ENCODE data around the gene PI4K2A. TPM values are rescaled to one million over a fixed set of nuclear protein-coding genes. Genes with fewer than 3 reads are reported as not detected.

Gene PI4K2A
- total RNA-seq, 2 experiments from 2014 or later, result 8.5 to 8.9 TPM

DNA sequence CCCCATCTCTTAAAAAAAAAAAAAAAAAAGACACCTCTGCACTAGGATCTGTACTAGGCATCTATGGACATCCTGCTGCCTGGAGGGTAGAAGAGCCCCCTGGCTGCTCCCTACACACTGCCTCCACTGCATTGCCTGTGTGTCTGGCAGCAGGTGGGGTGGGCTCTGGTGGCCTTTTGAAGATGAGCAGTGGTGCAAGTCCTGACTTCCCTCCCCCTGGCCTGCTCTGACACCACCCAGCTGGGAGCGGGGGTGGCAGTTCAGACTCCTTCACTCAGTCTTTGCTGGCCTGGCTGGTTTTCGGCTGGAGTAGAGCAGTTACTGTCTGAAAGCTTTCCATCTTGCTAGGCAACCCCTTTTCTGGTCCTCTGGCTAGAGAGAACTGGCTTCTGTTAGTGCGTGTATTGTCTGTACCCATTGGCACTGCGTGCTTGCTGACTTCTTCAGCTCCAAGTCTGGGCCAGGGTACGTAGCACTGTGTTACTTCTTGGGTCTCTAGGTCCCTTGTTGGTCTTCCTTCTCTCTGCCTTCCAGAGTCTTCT, 33.3 kb upstream of the PI4K2A start:
- Mint-ChIP-seq H3K4me1 (no peaks in the 10 kb centered on the region), H3K9me3 (ENCODE audit: low read depth) (no peaks in the 10 kb centered on the region), H3K4me3 (no peak overlapping the region), H3K27ac (no peak overlapping the region), H3K36me3 (ENCODE audit: low read depth) (no peaks in the 10 kb centered on the region), H3K27me3 (no peaks in the 10 kb centered on the region)
- CTCF ChIA-PET, result no interaction called here
- intact Hi-C loops (cut with DNase I, micrococcal nuclease), result no loop called here
- DNase-seq (no peak), ATAC-seq (no peak)
- POLR2A ChIA-PET, result no interaction called here

GRCh38 chr10:97608991-97609561, 31.4 kb upstream of the PI4K2A start:
- no peaks in the 10 kb centered on the region for H3K9me3 Mint-ChIP-seq (ENCODE audit: low read depth)
- H3K4me3 Mint-ChIP-seq, result no peak overlapping the region
- no peaks in the 10 kb centered on the region for H3K4me1 Mint-ChIP-seq
- POLR2A ChIA-PET, result interaction anchor here (0.6 kb wide), 1 partner anchor 117 kb away, joined by 4 read pairs; no protein-coding TSS in a partner anchor
- DNase-seq (no peak), ATAC-seq (no peak)
- no peak overlapping the region for H3K27ac Mint-ChIP-seq
- intact Hi-C loops (cut with DNase I, micrococcal nuclease), result no loop called here
- CTCF ChIA-PET, result interaction anchor here (0.5 to 1.4 kb wide), 3 partner anchors 11 to 735 kb away, joined by 4 to 6 read pairs (median 4); no protein-coding TSS in a partner anchor
- H3K36me3 Mint-ChIP-seq (ENCODE audit: low read depth), result no peaks in the 10 kb centered on the region
- H3K27me3 Mint-ChIP-seq, result no peaks in the 10 kb centered on the region

DNA sequence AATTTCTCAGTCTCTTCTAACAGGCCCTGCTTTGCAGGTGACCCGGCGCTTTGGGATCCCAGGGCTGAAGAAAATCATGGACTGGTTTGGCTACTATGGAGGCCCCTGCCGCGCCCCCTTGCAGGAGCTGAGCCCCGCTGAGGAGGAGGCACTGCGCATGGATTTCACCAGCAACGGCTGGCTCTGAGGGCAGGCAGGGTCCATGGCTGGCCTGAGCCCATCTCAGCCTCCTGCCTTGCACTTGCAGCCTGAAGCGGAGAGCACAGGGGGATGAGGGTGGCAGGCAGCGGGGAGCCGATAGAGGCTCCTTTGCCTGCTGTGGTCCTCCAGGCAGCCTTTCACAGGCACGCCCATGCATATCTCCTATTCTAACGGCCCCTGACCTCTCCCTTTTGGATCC, 29.0 kb upstream of the PI4K2A start:
- H3K4me1 Mint-ChIP-seq, result no peaks in the 10 kb centered on the region
- CTCF ChIA-PET, result interaction anchor here (1.6 kb wide), 1 partner anchor 39 kb away, joined by 5 read pairs; the partner anchor contains the start of gene ANKRD2
- no peak overlapping the region for H3K4me3 Mint-ChIP-seq
- DNase-seq (no peak), ATAC-seq (no peak)
- H3K27ac Mint-ChIP-seq, result no peak overlapping the region
- intact Hi-C loops (cut with DNase I, micrococcal nuclease), result no loop called here
- POLR2A ChIA-PET, result no interaction called here
- no peaks in the 10 kb centered on the region for H3K36me3 Mint-ChIP-seq (ENCODE audit: low read depth)
- H3K27me3 Mint-ChIP-seq, result no peaks in the 10 kb centered on the region
- no peaks in the 10 kb centered on the region for H3K9me3 Mint-ChIP-seq (ENCODE audit: low read depth)

GRCh38 chr10:97612386-97612785, 28.1 kb upstream of the PI4K2A start:
- CTCF ChIA-PET, result interaction anchor here (1.2 to 1.6 kb wide), 2 partner anchors 10 to 40 kb away, joined by 5 to 6 read pairs; partner anchors contain the start of gene ANKRD2

GRCh38 chr10:97618285-97618684, 22.2 kb upstream of the PI4K2A start:
- H3K27ac Mint-ChIP-seq, result no peak overlapping the region
- ATAC-seq (no peak), DNase-seq (no peak)
- intact Hi-C loops (cut with DNase I, micrococcal nuclease), result no loop called here
- H3K9me3 Mint-ChIP-seq (ENCODE audit: low read depth), result no peaks in the 10 kb centered on the region
- H3K4me1 Mint-ChIP-seq, result no peaks in the 10 kb centered on the region
- ChIA-PET CTCF (no interaction called here), POLR2A (no interaction called here)
- no peak overlapping the region for H3K4me3 Mint-ChIP-seq
- no peaks in the 10 kb centered on the region for H3K36me3 Mint-ChIP-seq (ENCODE audit: low read depth)
- no peaks in the 10 kb centered on the region for H3K27me3 Mint-ChIP-seq

More at GRCh38 chr10:97612386-97612785, 28.1 kb upstream of the PI4K2A start:
- no peaks in the 10 kb centered on the region for H3K4me1 Mint-ChIP-seq
- POLR2A ChIA-PET, result no interaction called here
- no peaks in the 10 kb centered on the region for H3K27me3 Mint-ChIP-seq
- no peak overlapping the region for H3K4me3 Mint-ChIP-seq
- H3K9me3 Mint-ChIP-seq (ENCODE audit: low read depth), result no peaks in the 10 kb centered on the region
- H3K36me3 Mint-ChIP-seq (ENCODE audit: low read depth), result no peaks in the 10 kb centered on the region
- H3K27ac Mint-ChIP-seq, result no peak overlapping the region
- no peak for ATAC-seq
- intact Hi-C loops (cut with DNase I, micrococcal nuclease), result loop anchor here in 1 of 2 experiments (1.0 kb wide), 1 partner anchor 40 kb away; the partner anchor contains the start of gene ANKRD2
- no peak for DNase-seq

DNA sequence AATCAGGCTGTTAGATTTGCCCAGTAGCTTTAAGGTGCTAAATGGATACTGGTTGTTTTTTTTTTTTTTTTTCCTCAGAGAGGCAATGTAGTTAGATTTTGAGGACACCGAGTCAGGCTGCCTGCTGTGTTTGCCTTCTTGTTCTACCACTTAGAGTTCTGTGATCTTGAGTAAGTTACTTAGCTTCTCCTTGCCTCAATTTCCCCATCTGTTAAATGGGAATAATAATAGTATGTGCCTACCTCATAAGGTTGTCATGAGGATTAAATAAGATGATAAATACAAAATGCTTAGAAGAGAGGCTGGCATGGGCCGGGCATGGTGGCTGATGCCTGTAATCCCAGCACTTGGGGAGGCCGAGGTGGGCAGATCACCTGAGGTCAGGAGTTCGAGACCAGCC, 21.7 kb upstream of the PI4K2A start:
- H3K9me3 Mint-ChIP-seq (ENCODE audit: low read depth), result no peaks in the 10 kb centered on the region
- H3K4me3 Mint-ChIP-seq, result no peak overlapping the region
- CTCF ChIA-PET, result interaction anchor here (0.5 kb wide), 1 partner anchor 782 kb away, joined by 3 read pairs; no protein-coding TSS in a partner anchor
- POLR2A ChIA-PET, result interaction anchor here (0.5 kb wide), 1 partner anchor 83 kb away, joined by 3 read pairs; no protein-coding TSS in a partner anchor
- H3K27me3 Mint-ChIP-seq, result no peaks in the 10 kb centered on the region
- no peak for ATAC-seq
- H3K27ac Mint-ChIP-seq, result no peak overlapping the region
- intact Hi-C loops (cut with DNase I, micrococcal nuclease), result no loop called here
- H3K36me3 Mint-ChIP-seq (ENCODE audit: low read depth), result no peaks in the 10 kb centered on the region
- no peaks in the 10 kb centered on the region for H3K4me1 Mint-ChIP-seq
- DNase-seq, result no peak

DNA sequence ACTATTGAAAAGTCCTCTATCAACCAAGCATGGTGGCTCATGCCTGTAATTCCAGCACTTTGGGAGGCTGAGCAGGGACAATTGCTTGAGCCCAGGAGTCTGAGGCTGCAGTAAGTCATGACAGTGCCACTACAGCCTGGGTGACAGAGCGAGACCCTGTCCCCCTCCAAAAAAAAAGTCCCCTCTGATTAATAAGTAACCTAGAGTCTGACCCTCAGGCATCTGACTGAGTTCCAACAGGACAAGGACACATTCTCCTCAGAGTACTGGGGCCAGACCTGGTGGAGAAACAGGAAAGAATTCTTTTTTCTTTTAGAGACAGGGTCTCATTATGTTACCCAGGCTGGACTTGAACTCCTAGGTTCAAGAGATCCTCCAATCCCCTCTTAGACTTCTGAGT, 17.2 kb upstream of the PI4K2A start:
- H3K27me3 Mint-ChIP-seq, result no peaks in the 10 kb centered on the region
- no peak for DNase-seq
- no peak for ATAC-seq
- H3K36me3 Mint-ChIP-seq (ENCODE audit: low read depth), result no peaks in the 10 kb centered on the region
- H3K4me3 Mint-ChIP-seq, result no peak overlapping the region
- ChIA-PET CTCF (interaction anchor here (0.7 to 1.5 kb wide), 3 partner anchors 10 to 69 kb away, joined by 3 to 6 read pairs (median 4); no protein-coding TSS in a partner anchor), POLR2A (interaction anchor here (0.8 kb wide), 1 partner anchor 114 kb away, joined by 3 read pairs; no protein-coding TSS in a partner anchor)
- no peaks in the 10 kb centered on the region for H3K9me3 Mint-ChIP-seq (ENCODE audit: low read depth)
- intact Hi-C loops (cut with DNase I, micrococcal nuclease), result no loop called here
- no peaks in the 10 kb centered on the region for H3K4me1 Mint-ChIP-seq
- no peak overlapping the region for H3K27ac Mint-ChIP-seq

DNA sequence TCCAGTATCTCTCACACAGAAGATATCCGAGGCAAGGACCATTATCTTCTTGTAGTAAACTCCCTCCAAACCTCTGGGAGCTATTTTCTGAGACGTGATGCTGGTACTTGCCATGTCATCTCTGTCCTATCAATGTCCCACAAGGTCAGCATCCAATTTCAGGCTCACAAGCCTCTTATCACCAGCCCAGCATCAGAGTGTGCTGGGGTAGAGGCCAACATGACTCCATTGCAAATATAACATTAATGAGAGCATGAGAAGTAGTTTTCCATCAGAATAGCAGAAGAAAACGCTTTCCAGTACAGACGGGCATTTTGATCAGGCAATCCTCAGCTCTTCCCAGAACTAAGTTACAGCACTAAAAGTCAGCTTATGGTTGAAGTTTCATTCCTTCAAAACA, 12.7 kb upstream of the PI4K2A start:
- ChIA-PET CTCF (interaction anchor here (0.7 to 1.2 kb wide), 2 partner anchors 14 to 36 kb away, joined by 3 to 4 read pairs; no protein-coding TSS in a partner anchor), POLR2A (no interaction called here)
- no peak overlapping the region for H3K4me3 Mint-ChIP-seq

DNA sequence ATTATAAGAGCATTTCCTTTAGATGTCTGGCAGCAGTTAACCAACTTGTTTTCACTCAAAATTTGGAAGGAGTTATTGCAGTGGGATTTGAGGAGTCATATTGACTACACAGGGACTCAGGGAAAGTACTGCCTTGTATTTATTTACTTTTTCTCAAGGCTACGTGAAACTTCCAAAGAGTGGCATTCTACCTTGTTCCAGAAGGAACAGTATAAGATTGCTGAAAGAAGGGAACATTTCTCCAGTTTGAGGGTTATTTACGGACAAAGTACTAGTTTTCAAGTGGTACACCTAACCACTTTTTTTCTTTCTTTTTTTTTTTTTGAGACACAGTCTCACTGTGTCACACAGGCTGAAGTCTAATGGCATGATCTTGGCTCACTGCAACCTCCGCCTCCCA, 12.2 kb upstream of the PI4K2A start:
- intact Hi-C loops (cut with DNase I, micrococcal nuclease), result no loop called here
- Mint-ChIP-seq H3K9me3 (ENCODE audit: low read depth) (no peaks in the 10 kb centered on the region), H3K36me3 (ENCODE audit: low read depth) (no peaks in the 10 kb centered on the region), H3K4me1 (peaks cover 9% of the 10 kb centered on the region), H3K27me3 (no peaks in the 10 kb centered on the region), H3K27ac (no peak overlapping the region), H3K4me3 (no peak overlapping the region)
- DNase-seq, result no peak
- ChIA-PET CTCF (interaction anchor here (0.7 kb wide), 1 partner anchor 36 kb away, joined by 3 read pairs; no protein-coding TSS in a partner anchor), POLR2A (no interaction called here)
- no peak for ATAC-seq

More for the DNA sequence above, 12.7 kb upstream of the PI4K2A start:
- DNase-seq (no peak), ATAC-seq (no peak)
- Mint-ChIP-seq H3K27me3 (no peaks in the 10 kb centered on the region), H3K9me3 (ENCODE audit: low read depth) (no peaks in the 10 kb centered on the region), H3K4me1 (peaks cover 4% of the 10 kb centered on the region), H3K27ac (no peak overlapping the region), H3K36me3 (ENCODE audit: low read depth) (no peaks in the 10 kb centered on the region)
- intact Hi-C loops (cut with DNase I, micrococcal nuclease), result no loop called here

GRCh38 chr10:97629289-97629688, 11.2 kb upstream of the PI4K2A start:
- no peaks in the 10 kb centered on the region for H3K9me3 Mint-ChIP-seq (ENCODE audit: low read depth)
- intact Hi-C loops (cut with DNase I, micrococcal nuclease), result no loop called here
- no peak overlapping the region for H3K27ac Mint-ChIP-seq
- DNase-seq (no peak), ATAC-seq (no peak)
- POLR2A ChIA-PET, result no interaction called here
- CTCF ChIA-PET, result no interaction called here
- no peak overlapping the region for H3K4me3 Mint-ChIP-seq
- H3K4me1 Mint-ChIP-seq, result peaks cover 16% of the 10 kb centered on the region
- no peaks in the 10 kb centered on the region for H3K27me3 Mint-ChIP-seq
- no peaks in the 10 kb centered on the region for H3K36me3 Mint-ChIP-seq (ENCODE audit: low read depth)

DNA sequence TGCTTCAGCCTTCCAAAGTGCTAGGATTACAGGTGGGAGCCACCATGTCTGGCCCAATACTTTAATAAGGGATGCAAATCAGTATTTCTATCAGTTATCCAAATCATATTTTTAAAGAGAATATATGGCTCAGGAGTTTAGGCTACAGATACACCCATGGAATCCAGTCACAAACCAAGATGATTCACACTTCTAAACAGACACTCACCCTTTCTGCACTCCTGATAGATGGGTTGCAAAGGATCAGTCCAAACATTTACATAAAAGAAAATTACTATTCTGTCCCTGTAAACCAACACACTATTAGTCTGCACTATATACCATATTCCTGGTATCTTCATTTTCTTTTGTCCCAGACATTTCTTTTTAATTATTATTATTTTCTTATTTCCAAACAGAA, 9.4 kb upstream of the PI4K2A start:
- Mint-ChIP-seq H3K9me3 (ENCODE audit: low read depth) (no peaks in the 10 kb centered on the region), H3K4me3 (no peak overlapping the region), H3K4me1 (peaks cover 16% of the 10 kb centered on the region), H3K27ac (no peak overlapping the region), H3K36me3 (ENCODE audit: low read depth) (no peaks in the 10 kb centered on the region), H3K27me3 (no peaks in the 10 kb centered on the region)
- CTCF ChIA-PET, result no interaction called here
- POLR2A ChIA-PET, result no interaction called here
- no peak for DNase-seq
- intact Hi-C loops (cut with DNase I, micrococcal nuclease), result no loop called here
- ATAC-seq, result no peak

Measured in activated CD4-positive, alpha-beta T cell treated with anti-CD3 and anti-CD28 coated beads for 36 hours (primary cell).